ENCODE measurements around the gene STK32B.

GRCh38 chr4:5138389-5138788, 87.1 kb downstream of the STK32B start:
- TF ChIP-seq CTCF (IDR thresholded peaks at IDR 0.05) (no peak), POLR2A (IDR thresholded peaks at IDR 0.05) (no peak)
